Stimulated activated CD4-positive, alpha-beta T cell treated with anti-CD3 and anti-CD28 coated beads, Interleukin-1b, Interleukin-23, amount 100 ng/mL, for 4 hours (primary cell): ENCODE results near the gene NUDT13.

Source experiments
- DNase-seq, 2 donors: peaks; one replicate each; pipeline ENCODE4 v3.0.0-alpha.2; 2020; ENCODE audit warnings: low read depth in 2 of 2

Gene NUDT13

GRCh38 chr10:73110345-73110849 lies at the start of gene NUDT13:
Gene NUDT13 (plus strand): TSS chr10:73110455. CDS start chr10:73114366, 3,911 bp downstream.
- DNase-seq: no peak

GRCh38 chr10:73060738-73061635 lies 49.3 kb upstream of the NUDT13 start:
- DNase-seq: no peak

DNA sequence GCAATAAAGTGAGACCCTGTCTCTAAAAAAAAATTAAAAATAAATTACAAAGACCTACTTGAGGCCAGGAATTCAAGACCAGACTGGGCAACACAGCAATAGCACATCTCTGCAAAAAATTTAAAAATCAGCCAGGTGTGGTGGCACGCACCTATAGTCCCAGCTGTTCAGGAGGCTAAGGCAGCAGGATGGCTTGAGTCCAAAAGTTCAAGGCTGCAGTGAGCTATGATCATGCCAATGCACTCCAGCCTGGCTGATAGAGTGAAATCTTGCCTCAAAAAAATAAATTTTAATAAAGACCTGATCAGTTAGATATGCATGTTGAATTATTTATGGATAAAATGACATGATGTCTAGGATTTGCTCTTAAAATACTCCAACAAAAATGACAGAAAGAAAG lies 48.5 kb upstream of the NUDT13 start:
- DNase-seq: no peak

DNA sequence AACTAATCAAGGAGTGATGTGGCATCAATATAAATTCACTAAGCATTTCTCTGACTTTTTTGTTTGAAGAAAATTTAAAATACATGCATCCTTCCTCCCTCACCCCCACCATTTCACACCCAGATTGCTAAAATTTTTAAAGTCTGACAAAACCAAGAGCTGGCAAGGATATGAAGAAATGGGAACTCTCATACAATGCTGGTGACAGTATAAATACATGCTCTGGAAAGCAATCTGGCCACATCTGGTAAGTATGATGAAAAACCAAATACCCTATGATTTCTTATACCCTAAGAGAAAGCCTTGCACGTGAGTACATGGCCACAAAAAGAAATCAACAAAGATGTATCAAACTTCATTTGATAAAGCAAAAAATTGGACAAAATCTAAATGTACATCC lies 44.8 kb upstream of the NUDT13 start:
- no peak for DNase-seq

DNA sequence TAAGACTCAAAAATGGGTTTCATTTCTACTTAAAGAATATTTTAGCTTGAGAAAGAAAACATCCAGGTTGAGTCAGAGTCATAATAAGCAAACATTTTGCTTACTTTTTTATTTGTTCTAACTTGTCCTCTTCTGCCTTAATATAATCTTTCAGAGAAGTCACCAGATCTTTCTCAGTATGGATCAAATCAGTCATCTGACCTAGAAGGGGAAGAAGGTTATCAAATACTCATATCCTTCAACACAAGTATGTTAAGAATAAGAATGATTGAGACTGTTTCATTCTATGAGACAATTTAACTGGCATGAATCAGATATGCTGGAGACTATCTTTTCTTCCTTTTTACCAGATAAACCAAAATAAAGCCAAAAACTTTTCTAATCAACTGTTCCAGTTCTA lies 36.6 kb upstream of the NUDT13 start:
- no peak for DNase-seq

DNA sequence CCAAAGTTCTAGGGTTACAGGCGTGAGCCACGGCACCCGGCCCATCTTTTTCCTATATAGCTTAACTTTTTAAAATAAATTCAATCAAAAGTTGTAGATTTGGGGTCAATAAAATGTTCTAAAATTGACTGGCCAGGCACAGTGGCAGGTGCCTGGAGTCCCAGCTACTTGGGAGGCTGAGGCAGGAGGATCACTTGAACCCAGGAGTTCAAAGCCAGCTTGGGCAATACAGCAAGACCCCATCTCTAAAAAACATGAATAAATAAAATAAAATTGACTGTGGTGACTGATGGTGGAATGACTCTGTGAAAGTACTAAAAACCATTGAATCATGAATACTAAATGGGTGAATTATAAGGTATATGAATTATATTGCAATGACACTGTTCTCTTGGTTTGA lies 34.4 kb upstream of the NUDT13 start:
- no peak for DNase-seq

GRCh38 chr10:73076360-73077183 lies 33.7 kb upstream of the NUDT13 start:
- no peak for DNase-seq

DNA sequence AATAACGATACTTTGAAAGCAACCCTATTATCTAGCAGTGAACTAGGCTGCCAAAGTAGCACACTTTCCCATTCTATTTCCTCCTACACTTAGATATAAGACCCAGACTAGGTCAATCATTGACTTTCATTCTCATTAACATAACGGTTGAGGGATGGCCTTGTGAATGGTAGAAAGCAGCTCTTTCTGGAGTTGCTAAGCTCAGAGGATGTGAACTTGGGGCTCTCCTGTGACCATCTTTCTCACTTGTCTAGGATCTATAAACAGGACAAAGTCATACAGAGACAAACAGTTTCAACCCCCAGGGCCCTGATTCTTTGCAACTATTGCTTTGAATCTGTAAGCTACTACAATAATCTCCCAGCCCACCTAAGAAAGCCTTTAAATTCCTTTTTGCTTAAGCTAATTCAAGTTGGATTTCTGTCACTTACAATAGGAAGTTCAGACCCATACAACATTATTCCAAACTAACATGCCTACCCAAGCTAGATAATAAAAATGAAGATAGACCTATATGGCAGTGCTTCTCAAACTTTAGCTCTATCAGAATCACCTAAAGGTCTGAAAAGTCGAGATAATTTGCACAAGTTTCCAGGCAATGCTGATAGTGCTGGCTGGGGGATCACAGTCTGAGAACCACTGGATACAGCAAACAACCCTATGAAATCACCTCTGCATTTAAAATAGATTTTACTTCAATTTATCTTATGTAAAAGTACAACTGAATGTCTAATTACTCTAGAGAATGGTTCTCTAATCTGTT lies 30.3 kb upstream of the NUDT13 start:
- no peak for DNase-seq

DNA sequence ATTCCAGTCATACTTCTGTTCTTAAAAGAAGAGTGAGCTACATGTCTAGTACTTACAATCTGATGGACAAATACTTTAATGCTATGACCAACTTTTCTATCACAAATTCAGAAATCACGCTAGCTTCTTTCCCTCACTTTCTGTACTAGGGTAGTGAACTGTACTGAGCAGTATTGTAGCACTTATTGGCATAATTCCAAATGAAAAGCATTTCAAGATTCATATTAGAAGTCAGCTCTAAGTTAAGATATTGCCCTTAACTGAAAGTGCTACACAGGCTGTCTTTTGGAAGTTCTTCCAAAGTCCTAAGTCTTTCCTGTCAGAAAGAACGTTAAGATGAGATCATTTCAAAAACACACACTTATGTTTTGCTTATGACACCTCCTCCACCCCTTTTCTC lies 27.0 kb upstream of the NUDT13 start:
- DNase-seq: no peak

- DNase-seq: no peak
These were observed 26.0 kb upstream of the NUDT13 start for GRCh38 chr10:73084209-73084608.

DNA sequence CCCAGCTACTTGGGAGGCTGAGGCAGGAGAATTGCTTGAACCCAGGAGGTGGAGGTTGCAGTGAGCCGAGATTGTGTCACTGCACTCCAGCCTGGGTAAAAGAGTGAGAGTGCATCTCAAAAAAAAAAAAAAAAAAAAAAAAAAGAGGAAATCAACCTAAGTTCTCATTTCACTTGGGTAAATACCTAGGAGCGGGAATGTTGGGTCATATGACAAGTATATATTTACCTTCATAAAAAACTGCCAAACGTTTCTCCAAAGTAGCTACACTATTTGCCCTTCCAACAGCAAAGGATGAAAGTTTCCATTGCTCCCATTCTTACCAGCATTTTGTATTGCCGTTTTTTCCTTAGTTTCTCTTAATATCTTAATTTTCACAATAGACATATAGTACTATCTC lies 23.4 kb upstream of the NUDT13 start:
- no peak for DNase-seq

GRCh38 chr10:73088304-73088703 lies 22.0 kb upstream of the NUDT13 start:
- DNase-seq: no peak

GRCh38 chr10:73092830-73093229 lies 17.4 kb upstream of the NUDT13 start:
- DNase-seq: no peak

- DNase-seq: no peak
These were observed 16.1 kb upstream of the NUDT13 start for GRCh38 chr10:73093922-73094850.

DNA sequence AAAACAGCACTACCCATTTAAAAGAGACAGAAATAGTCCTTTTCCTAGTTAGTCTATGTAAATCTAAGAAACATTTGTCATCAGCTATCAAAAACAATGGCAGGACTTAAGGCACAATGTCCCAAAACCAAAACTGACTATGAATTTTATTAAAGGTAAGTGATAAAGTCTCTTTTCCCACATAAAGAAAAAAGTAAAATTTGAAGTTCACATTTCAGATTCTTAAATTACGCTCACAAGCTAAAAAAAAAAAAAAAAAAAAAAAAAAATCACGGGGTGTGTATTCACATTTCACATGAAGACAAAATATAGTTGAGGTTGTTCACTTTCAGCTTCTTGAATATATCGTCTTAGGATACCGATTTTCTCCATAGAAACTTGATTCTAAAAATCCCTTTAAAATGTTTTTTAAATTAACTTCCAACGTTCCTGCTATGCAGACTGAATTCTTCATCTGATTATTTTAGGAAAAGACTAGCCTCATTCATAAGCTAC lies 15.2 kb upstream of the NUDT13 start:
- no peak for DNase-seq

DNA sequence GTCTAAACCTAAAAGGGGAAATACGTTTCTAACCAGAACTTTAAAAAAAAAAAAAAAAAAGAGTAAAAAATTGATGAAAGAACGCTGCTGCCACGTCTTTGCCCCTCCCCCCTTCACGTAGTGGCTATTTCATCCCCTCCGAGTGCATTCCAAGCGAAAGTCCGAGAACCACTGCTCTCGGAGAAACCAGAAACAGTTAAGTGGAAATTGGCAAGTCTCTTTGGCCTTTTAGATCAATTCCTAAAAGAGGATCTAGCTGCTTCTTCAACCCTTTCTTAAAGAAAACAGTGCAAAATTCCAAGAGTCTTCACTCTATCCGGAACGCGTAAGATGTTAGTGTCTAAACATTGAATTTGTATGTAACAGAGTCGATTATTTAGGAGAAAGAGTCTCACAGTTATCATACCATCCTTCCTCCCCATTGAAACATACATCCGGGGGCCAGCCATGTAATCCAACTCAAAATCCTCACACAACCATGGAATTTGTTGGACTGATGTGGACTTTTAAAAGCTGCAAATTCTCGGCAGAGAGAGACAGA lies 14.7 kb upstream of the NUDT13 start:
- peak in 1 of 2 donors; percentile 10 for DNase-seq

GRCh38 chr10:73096041-73096448 lies 14.2 kb upstream of the NUDT13 start:
- DNase-seq: peak; percentile 46 to 60

DNA sequence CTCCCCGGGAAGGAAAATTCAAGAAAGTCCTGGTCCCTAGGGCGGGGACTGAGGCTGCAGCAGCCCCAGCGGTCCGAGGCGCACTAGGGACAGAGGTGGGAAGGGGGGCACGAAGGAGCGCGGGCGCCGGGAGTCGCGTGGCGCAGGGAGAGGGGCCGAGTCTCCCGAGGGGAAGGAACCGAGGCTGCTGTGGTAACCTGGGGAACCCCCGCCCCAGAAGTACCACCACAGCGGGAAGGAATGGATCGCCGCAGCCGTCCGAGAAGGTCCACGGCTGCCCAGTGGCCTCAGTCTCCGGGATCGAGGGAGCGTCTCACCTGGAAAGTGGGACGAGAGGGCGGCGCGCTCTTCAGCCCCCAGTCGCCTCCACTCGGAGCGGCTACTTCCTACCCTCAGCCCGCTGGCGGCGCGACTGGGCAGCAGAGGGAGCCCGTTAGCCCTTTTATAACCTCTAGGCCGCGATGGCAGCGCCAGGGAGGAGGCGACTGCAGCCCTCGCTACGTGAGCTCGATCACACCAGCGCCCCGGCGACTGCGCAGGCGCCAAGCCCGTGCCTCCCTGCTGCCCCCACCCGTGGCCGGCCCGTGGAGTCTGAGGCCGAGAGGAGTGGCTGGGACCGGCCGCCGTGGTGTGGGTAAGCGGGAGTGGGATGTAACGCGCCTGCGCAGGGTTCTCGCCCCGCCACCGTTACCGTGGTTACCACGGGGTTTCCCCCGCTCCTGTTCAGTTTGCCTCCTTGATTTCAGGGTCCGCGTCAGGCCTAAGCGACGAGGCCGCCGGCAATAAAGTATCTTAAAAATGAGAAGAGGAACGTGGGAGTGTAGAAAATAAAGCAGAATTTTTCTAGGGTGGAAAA lies 13.6 kb upstream of the NUDT13 start, which contains the start of gene P4HA1:
TSS of gene P4HA1 (minus strand) at position 418 of the 856 bp plus-strand sequence. CDS start 21,983 bp downstream, outside the sequence.
- peak; percentile 97 to 98 for DNase-seq

GRCh38 chr10:73097305-73097670 lies 13.0 kb upstream of the NUDT13 start:
- DNase-seq: no peak
